HG03196 (cell line): ENCODE data around the gene TMEM53.

Experiments used
- ATAC-seq: cut with Tn5 transposase; IDR thresholded peaks from one replicate; pipeline ENCODE4 v1.9.1; 2021; ENCODE audit not compliant: unreplicated experiment

Gene TMEM53

GRCh38 chr1:44606701-44607281 lies 67.5 kb downstream of the TMEM53 start:
- ATAC-seq = no peak

DNA sequence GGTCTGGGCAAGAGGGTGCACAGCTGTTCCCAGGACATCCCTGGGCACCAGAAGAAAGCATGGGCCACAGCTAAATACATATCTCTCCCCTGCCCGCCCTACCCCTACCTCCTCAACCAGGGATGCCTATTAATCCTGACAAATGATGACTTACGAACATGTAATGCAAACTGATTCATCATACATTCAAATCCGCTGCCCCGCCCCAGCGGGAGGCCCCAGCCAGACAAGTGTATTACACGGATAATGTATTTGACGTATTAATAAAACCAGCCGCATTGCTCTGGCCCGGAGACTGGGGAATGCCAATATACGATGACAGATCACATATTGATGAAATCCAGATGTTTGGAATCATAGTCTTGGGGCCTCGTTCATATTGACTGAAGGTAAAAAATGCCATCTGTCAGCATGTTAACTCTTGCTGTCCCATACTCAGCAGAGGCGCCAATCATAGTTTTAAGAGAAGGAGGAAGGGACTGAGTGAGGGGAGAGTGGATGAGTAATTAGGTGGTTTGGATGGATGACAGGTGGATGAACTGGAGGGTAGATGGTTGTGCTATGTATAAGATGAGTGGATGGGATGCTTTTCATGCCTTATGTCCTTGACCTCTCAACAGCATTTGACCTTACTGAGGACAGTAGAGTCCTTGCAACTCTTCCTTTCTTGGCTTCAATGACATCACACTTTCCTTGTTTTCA lies 68.2 kb downstream of the TMEM53 start:
- no peak for ATAC-seq

GRCh38 chr1:44604157-44604955 lies 69.9 kb downstream of the TMEM53 start:
- no peak for ATAC-seq

DNA sequence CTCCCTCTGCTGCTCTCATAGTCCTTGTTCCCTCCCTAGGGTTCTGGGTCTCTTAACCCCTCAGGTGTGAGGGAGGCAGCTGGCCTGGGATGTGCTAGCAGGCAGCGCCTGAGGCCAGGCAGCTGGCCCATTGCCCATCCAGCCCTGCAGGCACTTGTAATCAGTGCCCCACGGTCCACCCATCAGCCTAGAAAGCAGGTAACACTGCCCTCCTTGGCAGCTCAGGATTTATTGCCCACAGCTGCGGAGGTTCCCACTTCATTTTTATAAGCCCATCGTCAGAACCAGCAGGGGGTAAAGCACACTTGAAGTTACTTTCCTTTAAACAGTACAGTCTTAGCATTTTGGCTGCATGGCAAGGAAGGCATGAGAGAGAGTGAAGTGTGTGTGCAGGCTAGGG lies 70.6 kb downstream of the TMEM53 start:
- ATAC-seq = no peak
